ENCODE results near the gene LRCH4. TPM values are rescaled to one million over a fixed set of nuclear protein-coding genes. Genes with fewer than 3 reads are reported as not detected.

Gene LRCH4
- total and polyA plus RNA-seq, 2 of the 13 experiments (the other 11 are each of a cell fraction or from before 2014, with no cell fraction given) = 7.0 to 9.3 TPM

DNA sequence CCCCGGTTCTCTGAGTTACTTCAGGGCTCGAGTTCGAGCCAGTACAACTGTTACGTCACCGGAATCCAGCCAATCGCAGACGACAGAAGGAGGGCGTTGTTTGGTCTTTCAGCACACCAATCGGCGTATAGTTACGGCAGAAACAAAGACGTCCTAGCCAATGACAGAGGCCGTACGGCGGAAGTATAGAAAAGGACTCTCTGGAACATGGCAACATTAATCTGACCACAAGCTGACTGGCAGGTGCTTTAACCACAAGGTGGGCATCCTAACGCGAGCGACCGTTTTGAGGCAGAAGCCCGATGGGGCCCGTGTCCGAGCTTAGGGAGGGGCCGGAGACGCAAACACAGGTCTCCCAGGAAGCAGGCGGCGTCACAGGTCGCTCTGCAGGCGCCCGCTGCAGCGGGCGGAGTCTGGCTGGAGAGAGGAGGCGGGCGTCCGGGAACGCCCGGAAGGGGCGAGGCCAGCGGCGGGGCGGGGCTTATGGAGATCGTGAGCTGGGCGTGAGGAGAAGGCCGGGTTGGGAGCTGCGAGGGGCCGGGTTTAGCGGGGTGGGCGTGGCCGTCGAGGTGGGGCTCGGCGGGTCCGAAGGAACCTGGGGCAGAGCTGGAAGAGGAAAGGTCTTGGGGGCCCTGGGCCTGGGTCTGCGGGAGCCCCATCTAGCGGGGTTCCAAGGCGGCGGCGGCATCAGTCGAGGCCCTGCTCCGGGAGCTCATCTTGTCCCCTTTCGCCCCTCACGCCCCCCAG, 26.2 kb upstream of the LRCH4 start, which contains the start of gene MOSPD3 (continued):
- TF ChIP-seq ZNF160 (CRISPR knock-in tag; IDR thresholded peaks at IDR 0.05) = no peak
- no peak for TF ChIP-seq ZNF607 (CRISPR knock-in tag; IDR thresholded peaks at IDR 0.05; ENCODE audit: borderline replicate concordance)
- no peak; the same call in 1 of the 2 replicates for TF ChIP-seq SIN3A (IDR thresholded peaks at IDR 0.05; ENCODE audit: borderline replicate concordance, low read depth, low read length)
- no peak for TF ChIP-seq SSRP1 (CRISPR knock-in tag; IDR thresholded peaks at IDR 0.05)
- peak; percentile 80 for TF ChIP-seq CREM (IDR thresholded peaks at IDR 0.05)
- no peak for TF ChIP-seq CREM (CRISPR knock-in tag; IDR thresholded peaks at IDR 0.05)
- peak; percentile 33; the same call in 1 of the 2 replicates for TF ChIP-seq TAF1 (CRISPR knock-in tag; IDR thresholded peaks at IDR 0.05)
- TF ChIP-seq ZNF749 (CRISPR knock-in tag; IDR thresholded peaks at IDR 0.05; ENCODE audit: borderline replicate concordance) = no peak
- no peak for TF ChIP-seq ZNF770 (CRISPR knock-in tag; IDR thresholded peaks at IDR 0.05)
- TF ChIP-seq KLF13 (CRISPR knock-in tag; IDR thresholded peaks at IDR 0.05) = no peak
- 0 out of 2 replicates have a peak, but pooled peaks have one; percentile 9 for TF ChIP-seq HNF4A (CRISPR knock-in tag; IDR thresholded peaks at IDR 0.05)
- peak; percentile 32; the same call in 1 of the 2 replicates for TF ChIP-seq TBX2 (CRISPR knock-in tag; IDR thresholded peaks at IDR 0.05; ENCODE audit: borderline replicate concordance)
- TF ChIP-seq ZNF513 (CRISPR knock-in tag; conservative IDR thresholded peaks at IDR 0.05) = no peak
- TF ChIP-seq IRF2 (CRISPR knock-in tag; IDR thresholded peaks at IDR 0.05) = no peak
- TF ChIP-seq SATB2 (CRISPR knock-in tag; IDR thresholded peaks at IDR 0.05) = 0 out of 2 replicates have a peak, but pooled peaks have one; percentile 4
- no peak for TF ChIP-seq EP300 (IDR thresholded peaks at IDR 0.05; ENCODE audit: low read depth in 2 of 2, low read length in 2 of 2)
- no peak for TF ChIP-seq EP300 (CRISPR knock-in tag; IDR thresholded peaks at IDR 0.05; ENCODE audit: borderline replicate concordance)
- no peak for TF ChIP-seq ZBTB42 (CRISPR knock-in tag; IDR thresholded peaks at IDR 0.05)
- no peak for TF ChIP-seq ZBTB43 (CRISPR knock-in tag; conservative IDR thresholded peaks at IDR 0.05)
- TF ChIP-seq, protein P1, sequence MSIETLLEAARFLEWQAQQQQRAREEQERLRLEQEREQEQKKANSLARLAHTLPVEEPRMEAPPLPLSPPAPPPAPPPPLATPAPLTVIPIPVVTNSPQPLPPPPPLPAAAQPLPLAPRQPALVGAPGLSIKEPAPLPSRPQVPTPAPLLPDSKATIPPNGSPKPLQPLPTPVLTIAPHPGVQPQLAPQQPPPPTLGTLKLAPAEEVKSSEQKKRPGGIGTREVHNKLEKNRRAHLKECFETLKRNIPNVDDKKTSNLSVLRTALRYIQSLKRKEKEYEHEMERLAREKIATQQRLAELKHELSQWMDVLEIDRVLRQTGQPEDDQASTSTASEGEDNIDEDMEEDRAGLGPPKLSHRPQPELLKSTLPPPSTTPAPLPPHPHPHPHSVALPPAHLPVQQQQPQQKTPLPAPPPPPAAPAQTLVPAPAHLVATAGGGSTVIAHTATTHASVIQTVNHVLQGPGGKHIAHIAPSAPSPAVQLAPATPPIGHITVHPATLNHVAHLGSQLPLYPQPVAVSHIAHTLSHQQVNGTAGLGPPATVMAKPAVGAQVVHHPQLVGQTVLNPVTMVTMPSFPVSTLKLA (IDR thresholded peaks at IDR 0.05) = peak; percentile 2; the same call in 1 of the 2 replicates
- TF ChIP-seq SAP130 (CRISPR knock-in tag; IDR thresholded peaks at IDR 0.05; ENCODE audit: low read depth) = peak; percentile 78; the same call in 1 of the 2 replicates
- TF ChIP-seq ZNF724P (CRISPR knock-in tag; IDR thresholded peaks at IDR 0.05; ENCODE audit: borderline replicate concordance) = 0 out of 2 replicates have a peak, but pooled peaks have one; percentile 45
- TF ChIP-seq TGIF2 (CRISPR knock-in tag; IDR thresholded peaks at IDR 0.05) = 0 out of 2 replicates have a peak, but pooled peaks have one; percentile 41
- peak; percentile 7 for TF ChIP-seq TEAD3 (CRISPR knock-in tag; optimal IDR thresholded peaks at IDR 0.05; ENCODE audit: borderline replicate concordance)

Data from HepG2 (cell line).